DMS 273 (cell line): ENCODE results near the gene WWP2.
A peak's percentile ranks its signal among the peaks of the same experiment; 100 is the strongest.
"Not testable (repeated sequence)": the region's sequence is repeated elsewhere in the genome, so short reads cannot be mapped to it uniquely, and the experiment has no call there.

Experiments
- DNase-seq: peaks from one replicate; lab custom pipeline; 2025; ENCODE audit not compliant: unreplicated experiment; lab: John Stamatoyannopoulos, UW

WWP2 gene

GRCh38 chr16:69793526-69793925 lies 31.4 kb downstream of the WWP2 start:
- no peak for DNase-seq

- no peak for DNase-seq
Measured at GRCh38 chr16:69794486-69794885, 32.4 kb downstream of the WWP2 start.

- peak; percentile 84 for DNase-seq
Measured at GRCh38 chr16:69796285-69797118, 34.4 kb downstream of the WWP2 start.

- peak; percentile 18 for DNase-seq
Measured at GRCh38 chr16:69798466-69798865, 36.3 kb downstream of the WWP2 start.

- no peak for DNase-seq
Measured at GRCh38 chr16:69799611-69800031, 37.5 kb downstream of the WWP2 start.

GRCh38 chr16:69804297-69804696 lies 42.2 kb downstream of the WWP2 start:
- no peak for DNase-seq

GRCh38 chr16:69806776-69807175 lies 44.6 kb downstream of the WWP2 start:
- not testable (repeated sequence) for DNase-seq

- DNase-seq, result no peak
Measured at GRCh38 chr16:69812688-69813014, 50.5 kb downstream of the WWP2 start.

GRCh38 chr16:69814078-69814477 lies 51.9 kb downstream of the WWP2 start:
- DNase-seq, result no peak

GRCh38 chr16:69814561-69814960 lies 52.4 kb downstream of the WWP2 start:
- DNase-seq, result no peak

GRCh38 chr16:69815216-69815883 lies 53.2 kb downstream of the WWP2 start:
- DNase-seq, result not testable (repeated sequence)

GRCh38 chr16:69816996-69817395 lies 54.9 kb downstream of the WWP2 start:
- DNase-seq, result no peak

- DNase-seq, result peak; percentile 49
Measured at GRCh38 chr16:69818891-69819545, 56.9 kb downstream of the WWP2 start.

- peak; percentile 89 for DNase-seq
Measured at GRCh38 chr16:69820926-69821541, 58.9 kb downstream of the WWP2 start.

GRCh38 chr16:69821844-69822173 lies 59.7 kb downstream of the WWP2 start:
- DNase-seq, result no peak

- no peak for DNase-seq
Measured at GRCh38 chr16:69822174-69822935, 60.2 kb downstream of the WWP2 start.

- no peak for DNase-seq
Measured at GRCh38 chr16:69823831-69824563, 61.9 kb downstream of the WWP2 start.

GRCh38 chr16:69824564-69825142 lies 62.5 kb downstream of the WWP2 start:
- not testable (repeated sequence) for DNase-seq

- no peak for DNase-seq
Measured at GRCh38 chr16:69827524-69827923, 65.4 kb downstream of the WWP2 start.

GRCh38 chr16:69829338-69829737 lies 67.2 kb downstream of the WWP2 start:
- DNase-seq, result no peak
